Thyroid gland (tissue), 4 donors: Measurements from ENCODE around the gene PIGQ. TPM values are rescaled to one million over a fixed set of nuclear protein-coding genes. Genes with fewer than 3 reads are reported as not detected.
A peak's percentile ranks its signal among the peaks of the same experiment; 100 is the strongest.

Experiments
- DNase-seq, 2 donors: peaks; one replicate each; pipeline ENCODE4 v3.0.0-alpha.2; 2019
- H3K27ac ChIP-seq, 3 donors: fragments of 200-600 bp; sonication (generic); 1 replicate in 2 of 3; 2 replicates in 1 of 3; pipeline ENCODE4 v1.5.1; 2016 to 2019; ENCODE audit warnings: mild to moderate bottlenecking in 1 of 3, moderate library complexity in 1 of 3
- H3K27me3 ChIP-seq: fragments of 200-600 bp; sonication (generic); one replicate; pipeline ENCODE4 v1.5.1; 2019
- H3K36me3 ChIP-seq, 2 donors: fragments of 200-600 bp; sonication (generic); one replicate each; pipeline ENCODE4 v1.5.1; 2016 to 2019
- H3K4me1 ChIP-seq, 2 donors: fragments of 200-600 bp; sonication (generic); one replicate each; pipeline ENCODE4 v1.5.1; 2017 to 2019
- H3K4me3 ChIP-seq, 3 donors: fragments of 200-600 bp; sonication (generic); replicated peaks in 1 of 3; 1 replicate in 2 of 3; 2 replicates in 1 of 3; pipeline ENCODE4 v1.5.1; 2016; ENCODE audit warnings: mild to moderate bottlenecking in 1 of 3
- H3K9me3 ChIP-seq: fragments of 200-600 bp; sonication (generic); one replicate; pipeline ENCODE4 v1.5.1; 2017
- POLR2A ChIP-seq, 2 donors: fragments of 450-650 bp; IDR thresholded peaks; one replicate each; pipeline ENCODE4 v1.6.1; 2017; ENCODE audit warnings: antibody characterized with exemption in 2 of 2, mild to moderate bottlenecking in 2 of 2, moderate library complexity in 1 of 2
- WGBS, 2 donors: methylation state at CpG; one replicate each; pipeline ENCODE4 v1.1.5; 2017; 5-methylcytosine and 5-hydroxymethylcytosine counted together
- intact Hi-C: fragments of 100-400 bp; cut with DNase I; formaldehyde crosslinking; loops from one replicate; pipeline ENCODE4 v1.15.1; 2023
- total RNA-seq, 4 donors: library from RNA; depleted of rRNA; stranded (reverse); fragments of >200 nt; gene quantifications; one replicate each; pipeline ENCODE4 v1.2.3, GENCODE V29; 2016
- TF ChIP-seq, protein P1 (sequence below), 6 experiments: fragments of 200-600 bp in 3 of 6; fragments of 450-650 bp in 3 of 6; sonication (generic) in 3 of 6; IDR thresholded peaks; one replicate each; pipeline ENCODE4 v1.5.1; 2016 to 2019; ENCODE audit warnings: antibody characterized with exemption in 6 of 6, mild to moderate bottlenecking in 2 of 6, inconsistent platforms in 1 of 6, moderate library complexity in 1 of 6

Gene PIGQ
- total RNA-seq, 4 donors from 2014 or later: 69.6 to 125 (median 108) TPM

DNA sequence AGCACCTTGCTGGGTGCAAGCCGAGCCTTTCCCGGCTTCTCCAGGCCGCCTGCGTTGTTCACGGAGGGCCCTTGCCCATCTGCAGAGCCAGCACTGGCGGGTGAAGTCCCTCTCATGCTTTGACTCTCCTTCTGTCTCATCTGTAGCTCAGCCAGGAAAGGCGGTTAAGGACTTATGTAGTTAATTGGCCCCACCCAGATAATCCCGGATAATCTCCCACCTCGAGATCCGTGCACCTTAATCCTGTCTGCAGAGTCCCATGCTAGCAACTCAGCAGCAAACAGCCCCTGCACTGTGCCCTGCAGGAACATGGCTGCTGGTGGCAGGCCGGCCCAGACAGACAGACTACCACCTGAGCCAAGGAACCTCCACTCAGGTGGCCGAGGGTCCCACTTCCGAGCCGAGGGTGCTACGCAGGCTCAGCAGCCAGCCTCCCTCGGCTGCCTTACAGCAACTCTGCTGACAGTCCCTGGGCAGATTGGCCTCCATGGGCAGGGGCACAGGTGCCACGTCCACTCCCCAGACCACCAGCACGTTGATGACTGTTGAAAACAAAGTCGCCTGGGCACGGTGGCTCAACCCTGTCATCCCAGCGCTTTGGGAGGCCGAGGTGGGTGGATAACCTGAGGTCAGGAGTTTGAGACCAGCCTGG lies 37.0 kb downstream of the PIGQ start:
- TF ChIP-seq POLR2A (IDR thresholded peaks at IDR 0.05): no peak
- TF ChIP-seq, protein P1, sequence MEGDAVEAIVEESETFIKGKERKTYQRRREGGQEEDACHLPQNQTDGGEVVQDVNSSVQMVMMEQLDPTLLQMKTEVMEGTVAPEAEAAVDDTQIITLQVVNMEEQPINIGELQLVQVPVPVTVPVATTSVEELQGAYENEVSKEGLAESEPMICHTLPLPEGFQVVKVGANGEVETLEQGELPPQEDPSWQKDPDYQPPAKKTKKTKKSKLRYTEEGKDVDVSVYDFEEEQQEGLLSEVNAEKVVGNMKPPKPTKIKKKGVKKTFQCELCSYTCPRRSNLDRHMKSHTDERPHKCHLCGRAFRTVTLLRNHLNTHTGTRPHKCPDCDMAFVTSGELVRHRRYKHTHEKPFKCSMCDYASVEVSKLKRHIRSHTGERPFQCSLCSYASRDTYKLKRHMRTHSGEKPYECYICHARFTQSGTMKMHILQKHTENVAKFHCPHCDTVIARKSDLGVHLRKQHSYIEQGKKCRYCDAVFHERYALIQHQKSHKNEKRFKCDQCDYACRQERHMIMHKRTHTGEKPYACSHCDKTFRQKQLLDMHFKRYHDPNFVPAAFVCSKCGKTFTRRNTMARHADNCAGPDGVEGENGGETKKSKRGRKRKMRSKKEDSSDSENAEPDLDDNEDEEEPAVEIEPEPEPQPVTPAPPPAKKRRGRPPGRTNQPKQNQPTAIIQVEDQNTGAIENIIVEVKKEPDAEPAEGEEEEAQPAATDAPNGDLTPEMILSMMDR (IDR thresholded peaks at IDR 0.05): no peak
- Histone ChIP-seq H3K27me3 (no peaks in the 10 kb centered on the region), H3K4me3 (no peak overlapping the region), H3K36me3 (no peaks in the 10 kb centered on the region), H3K27ac (no peak overlapping the region), H3K4me1 (peaks cover 0 to 8% of the 10 kb centered on the region in 2 donors), H3K9me3 (no peaks in the 10 kb centered on the region)
- WGBS, 2 donors: 95 to 96% methylated on average over 11 to 22 of the region's 22 CpGs
- intact Hi-C loops: no loop called here
- no peak for DNase-seq

DNA sequence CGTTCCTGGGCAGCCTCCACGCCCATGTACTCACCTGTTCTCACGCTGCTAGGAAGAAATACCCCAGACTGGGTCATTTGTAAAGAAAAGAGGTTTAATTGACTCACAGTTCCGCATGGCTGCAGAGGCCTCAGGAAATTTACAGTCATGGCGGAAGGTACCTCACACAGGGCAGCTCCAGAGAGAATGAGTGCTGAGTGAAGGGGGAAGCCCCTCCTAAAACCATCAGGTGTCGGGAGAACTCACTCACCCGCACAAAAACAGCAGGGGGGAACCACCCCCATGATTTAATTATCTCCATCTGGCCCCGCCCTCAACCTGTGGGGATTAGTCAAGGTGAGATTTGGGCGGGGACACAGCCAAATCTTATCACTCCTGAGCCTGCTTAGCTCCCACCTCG lies 38.3 kb downstream of the PIGQ start:
- peaks cover 0 to 8% of the 10 kb centered on the region in 2 donors for H3K4me1 ChIP-seq
- H3K36me3 ChIP-seq: no peaks in the 10 kb centered on the region
- 79 to 84% methylated on average over 10 of the region's 10 CpGs for WGBS, 2 donors
- TF ChIP-seq, protein P1 (IDR thresholded peaks at IDR 0.05): no peak
- no peak for TF ChIP-seq POLR2A (IDR thresholded peaks at IDR 0.05)
- H3K27me3 ChIP-seq: no peaks in the 10 kb centered on the region
- H3K4me3 ChIP-seq: no peak overlapping the region
- DNase-seq: no peak
- intact Hi-C loops: no loop called here
- H3K27ac ChIP-seq: no peak overlapping the region
- no peaks in the 10 kb centered on the region for H3K9me3 ChIP-seq

DNA sequence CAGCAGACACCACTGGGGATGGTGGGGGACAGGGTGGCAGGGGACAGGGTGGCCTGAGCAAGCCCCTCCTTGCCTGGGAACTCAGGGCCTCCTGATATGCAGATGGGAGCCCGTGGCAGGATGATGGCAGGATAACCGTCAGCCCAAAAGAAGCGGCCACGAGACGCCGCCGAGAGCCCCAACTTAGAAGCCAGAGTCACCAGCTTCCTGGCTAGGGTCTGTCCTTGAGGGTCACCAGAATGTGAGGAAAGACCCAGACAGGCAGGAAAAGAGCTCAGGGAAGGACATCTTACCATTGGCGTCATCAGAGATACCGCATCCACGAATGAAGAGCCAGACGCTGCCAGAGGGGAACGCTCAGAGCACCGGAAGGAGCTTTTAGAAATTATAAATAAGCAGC lies 39.5 kb downstream of the PIGQ start:
- intact Hi-C loops: no loop called here
- peaks cover 0 to 8% of the 10 kb centered on the region in 2 donors for H3K4me1 ChIP-seq
- WGBS, 2 donors: 88 to 95% methylated on average over 13 of the region's 13 CpGs
- no peaks in the 10 kb centered on the region for H3K36me3 ChIP-seq
- TF ChIP-seq, protein P1 (IDR thresholded peaks at IDR 0.05): no peak
- no peak for TF ChIP-seq POLR2A (IDR thresholded peaks at IDR 0.05)
- H3K27ac ChIP-seq: no peak overlapping the region
- no peaks in the 10 kb centered on the region for H3K9me3 ChIP-seq
- no peaks in the 10 kb centered on the region for H3K27me3 ChIP-seq
- no peak for DNase-seq
- H3K4me3 ChIP-seq: no peak overlapping the region

DNA sequence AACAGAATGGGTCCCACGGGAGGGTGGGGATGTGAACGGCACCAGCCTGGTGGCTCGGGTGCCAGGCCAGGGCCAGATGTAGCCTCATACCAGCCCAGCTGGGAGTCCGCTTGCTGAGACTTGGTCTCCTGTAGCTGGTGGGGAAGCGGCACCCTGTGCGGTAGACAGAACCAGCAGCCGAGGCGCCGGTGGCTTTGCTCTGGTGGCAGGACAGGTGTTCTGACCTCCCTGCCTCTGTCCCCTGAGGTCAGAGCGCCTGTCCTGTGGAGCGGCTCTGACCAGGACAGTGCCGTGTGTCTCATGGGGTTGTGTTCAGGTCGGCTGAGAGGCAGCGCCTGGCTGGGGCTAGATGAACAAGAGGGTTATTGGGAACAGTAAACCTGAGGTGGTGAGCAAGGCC lies 40.2 kb downstream of the PIGQ start:
- TF ChIP-seq, protein P1 (IDR thresholded peaks at IDR 0.05): no peak
- TF ChIP-seq POLR2A (IDR thresholded peaks at IDR 0.05): no peak
- intact Hi-C loops: no loop called here
- Histone ChIP-seq H3K36me3 (no peaks in the 10 kb centered on the region), H3K27me3 (no peaks in the 10 kb centered on the region), H3K27ac (no peak overlapping the region), H3K4me3 (no peak overlapping the region), H3K9me3 (no peaks in the 10 kb centered on the region), H3K4me1 (peaks cover 0 to 8% of the 10 kb centered on the region in 2 donors)
- no peak for DNase-seq
- 91 to 95% methylated on average over 11 to 14 of the region's 14 CpGs for WGBS, 2 donors

DNA sequence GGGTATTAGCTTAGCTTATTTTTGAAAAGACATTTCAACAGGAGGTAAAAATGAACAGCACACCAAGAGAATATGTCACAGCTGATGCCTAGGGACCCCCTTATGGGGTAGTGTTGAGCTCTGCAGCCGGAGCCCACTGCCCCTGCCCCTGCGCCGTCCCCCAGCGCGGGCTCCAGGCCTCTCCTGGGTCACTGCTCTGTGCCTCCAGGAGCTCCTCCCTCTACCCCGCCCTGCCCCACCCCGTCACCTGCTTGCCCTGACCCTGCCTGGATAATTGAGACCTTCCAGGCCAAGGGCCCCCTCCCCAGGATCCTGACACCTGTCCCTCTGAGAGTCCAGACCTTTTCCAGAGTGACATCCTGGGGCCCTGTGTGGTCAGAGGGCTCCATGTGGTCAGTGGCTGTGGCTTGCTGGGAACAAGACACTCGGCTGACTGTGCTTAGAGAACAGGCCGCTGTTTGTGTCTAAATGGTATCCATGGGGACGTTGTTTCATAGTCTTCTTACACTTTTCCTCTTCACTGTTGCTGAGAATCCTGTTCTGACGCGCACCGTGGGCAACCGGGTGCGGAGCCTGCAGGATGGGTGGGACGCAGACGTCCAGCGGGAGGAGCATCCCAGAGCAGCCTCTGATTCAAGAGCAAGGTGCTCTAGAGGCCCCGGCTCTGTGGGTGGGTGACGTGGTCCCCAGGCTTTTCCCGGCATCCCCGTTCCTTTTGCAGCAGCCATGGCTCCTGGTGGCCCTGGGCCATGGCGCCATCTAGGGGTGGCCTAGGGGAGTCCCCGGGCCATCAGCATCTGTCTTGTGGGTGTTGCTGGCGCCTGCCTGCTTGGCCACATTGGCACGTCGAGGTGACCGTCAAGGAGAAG lies 41.0 kb downstream of the PIGQ start:
- no peaks in the 10 kb centered on the region for H3K36me3 ChIP-seq
- intact Hi-C loops: no loop called here
- H3K27ac ChIP-seq: no peak overlapping the region
- no peak overlapping the region for H3K4me3 ChIP-seq
- no peaks in the 10 kb centered on the region for H3K9me3 ChIP-seq
- WGBS, 2 donors: 84 to 87% methylated on average over 14 to 18 of the region's 28 CpGs
- H3K27me3 ChIP-seq: no peaks in the 10 kb centered on the region
- TF ChIP-seq, protein P1 (IDR thresholded peaks at IDR 0.05): peak; percentile 50 to 83 (median 66)
- no peak for TF ChIP-seq POLR2A (IDR thresholded peaks at IDR 0.05)
- peak; percentile 61 to 64 for DNase-seq
- peaks cover 0 to 8% of the 10 kb centered on the region in 2 donors for H3K4me1 ChIP-seq
